ENCODE measurements around the gene ATP1A4. TPM values are rescaled to one million over a fixed set of nuclear protein-coding genes. Genes with fewer than 3 reads are reported as not detected.

ATP1A4 gene
- total RNA-seq, 2 experiments from 2014 or later, result not detected

- H3K9me2 ChIP-seq (ENCODE audit: insufficient read depth, low read length), result no peaks in the 10 kb centered on the region
- peaks cover 16% of the 10 kb centered on the region for H3K4me1 ChIP-seq (ENCODE audit: insufficient read depth, low read length, poor library complexity, severe bottlenecking)
- TF ChIP-seq EZH2phosphoT487 (IDR thresholded peaks at IDR 0.05; ENCODE audit: borderline replicate concordance, low read depth, low read length) (no peak), CTCF (conservative IDR thresholded peaks at IDR 0.05; ENCODE audit: low read length) (no peak)
- intact Hi-C loops (cut with micrococcal nuclease; ENCODE audit: unreplicated experiment), result no loop called here
- DNase-seq (ENCODE audit: low spot score), result no peak
- H3K4me2 ChIP-seq (ENCODE audit: low read length), result no peak overlapping the region
- peaks cover 1% of the 10 kb centered on the region; the same call in 1 of the 2 replicates for H3K79me2 ChIP-seq (ENCODE audit: insufficient read depth, low read depth, low read length)
- H3K4me3 ChIP-seq (ENCODE audit: low read depth, low read length, poor library complexity, severe bottlenecking), result no peak overlapping the region
- no peaks in the 10 kb centered on the region for H3K9me3 ChIP-seq (ENCODE audit: low read length)
- no TSS peak for BruUV-seq (replicated peaks)
- H2AFZ ChIP-seq (ENCODE audit: low read length), result no peak overlapping the region
- peaks cover 93% of the 10 kb centered on the region for H3K36me3 ChIP-seq (ENCODE audit: insufficient read depth, low read length)
- ChIA-PET CTCF (ENCODE audit: unreplicated experiment) (no interaction called here), POLR2A (interaction anchor here (0.6 to 1.6 kb wide), 2 partner anchors 14 to 74 kb away, joined by 4 to 5 read pairs; partner anchors contain the start of gene PEX19)
- H3K27ac ChIP-seq (ENCODE audit: low read depth, low read length, poor library complexity, severe bottlenecking), result no peak overlapping the region
- 0 out of 2 replicates have a peak, but pooled peaks cover 3% of the 10 kb centered on the region for H4K20me1 ChIP-seq (ENCODE audit: insufficient read depth, low read length)
Observed at GRCh38 chr1:160211046-160211790, 59.8 kb downstream of the ATP1A4 start.

- TF ChIP-seq CTCF (conservative IDR thresholded peaks at IDR 0.05; ENCODE audit: low read length) (no peak), EZH2phosphoT487 (IDR thresholded peaks at IDR 0.05; ENCODE audit: borderline replicate concordance, low read depth, low read length) (no peak)
- POLR2A ChIA-PET, result no interaction called here
- BruUV-seq (replicated peaks), result TSS peak; percentile 61
- Histone ChIP-seq H3K36me3 (ENCODE audit: insufficient read depth, low read length) (peaks cover 98% of the 10 kb centered on the region), H3K9me2 (ENCODE audit: insufficient read depth, low read length) (no peaks in the 10 kb centered on the region), H3K27ac (ENCODE audit: low read depth, low read length, poor library complexity, severe bottlenecking) (no peak overlapping the region), H3K4me3 (ENCODE audit: low read depth, low read length, poor library complexity, severe bottlenecking) (no peak overlapping the region), H3K9me3 (ENCODE audit: low read length) (no peaks in the 10 kb centered on the region), H3K4me1 (ENCODE audit: insufficient read depth, low read length, poor library complexity, severe bottlenecking) (no peaks in the 10 kb centered on the region), H2AFZ (ENCODE audit: low read length) (no peak overlapping the region), H3K79me2 (ENCODE audit: insufficient read depth, low read depth, low read length) (no peaks in the 10 kb centered on the region), H3K4me2 (ENCODE audit: low read length) (no peak overlapping the region), H4K20me1 (ENCODE audit: insufficient read depth, low read length) (no peaks in the 10 kb centered on the region)
- no peak for DNase-seq (ENCODE audit: low spot score)
- intact Hi-C loops (cut with micrococcal nuclease; ENCODE audit: unreplicated experiment), result no loop called here
- CTCF ChIA-PET (ENCODE audit: unreplicated experiment), result no interaction called here
Observed at GRCh38 chr1:160214481-160215140, 63.2 kb downstream of the ATP1A4 start.

GRCh38 chr1:160216301-160216700 lies 64.9 kb downstream of the ATP1A4 start:
- intact Hi-C loops (cut with micrococcal nuclease; ENCODE audit: unreplicated experiment), result no loop called here
- Histone ChIP-seq H2AFZ (ENCODE audit: low read length) (no peak overlapping the region), H3K36me3 (ENCODE audit: insufficient read depth, low read length) (peaks cover 98% of the 10 kb centered on the region), H3K27ac (ENCODE audit: low read depth, low read length, poor library complexity, severe bottlenecking) (no peak overlapping the region), H4K20me1 (ENCODE audit: insufficient read depth, low read length) (no peaks in the 10 kb centered on the region), H3K9me3 (ENCODE audit: low read length) (no peaks in the 10 kb centered on the region), H3K4me3 (ENCODE audit: low read depth, low read length, poor library complexity, severe bottlenecking) (no peak overlapping the region), H3K4me1 (ENCODE audit: insufficient read depth, low read length, poor library complexity, severe bottlenecking) (no peaks in the 10 kb centered on the region), H3K4me2 (ENCODE audit: low read length) (no peak overlapping the region), H3K79me2 (ENCODE audit: insufficient read depth, low read depth, low read length) (no peaks in the 10 kb centered on the region), H3K9me2 (ENCODE audit: insufficient read depth, low read length) (no peaks in the 10 kb centered on the region)
- ChIA-PET POLR2A (interaction anchor here (1.0 kb wide), 1 partner anchor 30 kb away, joined by 3 read pairs; no protein-coding TSS in a partner anchor), CTCF (ENCODE audit: unreplicated experiment) (no interaction called here)
- DNase-seq (ENCODE audit: low spot score), result no peak
- BruUV-seq (replicated peaks), result no TSS peak
- TF ChIP-seq EZH2phosphoT487 (IDR thresholded peaks at IDR 0.05; ENCODE audit: borderline replicate concordance, low read depth, low read length), result no peak
- TF ChIP-seq CTCF (conservative IDR thresholded peaks at IDR 0.05; ENCODE audit: low read length), result no peak

Measured in OCI-LY7 (cell line).